Hematopoietic multipotent progenitor cell treated with erythropoietin and hydrocortisone succinate and interleukin-3 and kit ligand, for 4 days (in vitro differentiated cells): ENCODE data around the gene XPA.

Source experiments
- DNase-seq: peaks from one replicate; pipeline ENCODE4 v3.0.0-alpha.2; 2015

The XPA gene

DNA sequence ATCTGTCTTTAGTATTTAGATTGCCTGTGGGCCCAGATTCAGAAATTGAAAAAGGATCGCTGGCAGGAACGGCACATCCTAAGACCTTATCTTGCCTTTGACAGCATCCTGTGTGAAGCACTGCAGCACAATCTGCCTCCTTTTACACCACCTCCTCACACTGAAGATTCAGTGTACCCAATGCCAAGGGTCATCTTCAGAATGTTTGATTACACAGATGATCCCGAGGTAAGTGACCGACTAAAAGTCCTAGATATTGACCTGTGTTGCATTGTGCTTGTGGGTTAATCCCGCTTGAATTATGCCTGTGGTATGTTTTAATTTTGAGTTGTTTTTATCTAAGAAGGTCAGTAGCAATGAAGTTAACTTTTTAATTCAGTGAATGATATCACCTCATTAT is 49.1 kb downstream of the XPA start:
- DNase-seq = no peak

- no peak for DNase-seq
Measured at GRCh38 chr9:97645720-97646119, 51.4 kb downstream of the XPA start.

DNA sequence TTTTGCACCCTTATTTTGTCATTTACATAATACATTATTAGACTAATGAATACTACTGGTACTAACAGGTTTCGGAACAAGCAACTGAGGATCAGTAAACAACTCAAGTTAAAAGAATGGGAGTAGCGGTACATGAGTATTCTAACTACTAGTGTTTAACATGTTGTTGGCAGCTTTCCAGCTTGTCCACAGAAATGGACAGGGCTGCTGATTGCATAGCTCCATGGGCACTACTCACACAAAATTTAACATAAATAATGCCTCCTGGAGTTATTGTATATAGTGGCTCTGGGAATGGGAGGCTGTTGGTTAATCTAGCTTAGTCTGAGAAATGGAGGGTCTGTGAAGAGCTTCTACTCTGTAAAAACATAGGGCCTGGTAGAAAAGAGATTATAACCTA is 56.8 kb downstream of the XPA start:
- no peak for DNase-seq

GRCh38 chr9:97638666-97639065 is 58.5 kb downstream of the XPA start:
- peak; percentile 59 for DNase-seq

DNA sequence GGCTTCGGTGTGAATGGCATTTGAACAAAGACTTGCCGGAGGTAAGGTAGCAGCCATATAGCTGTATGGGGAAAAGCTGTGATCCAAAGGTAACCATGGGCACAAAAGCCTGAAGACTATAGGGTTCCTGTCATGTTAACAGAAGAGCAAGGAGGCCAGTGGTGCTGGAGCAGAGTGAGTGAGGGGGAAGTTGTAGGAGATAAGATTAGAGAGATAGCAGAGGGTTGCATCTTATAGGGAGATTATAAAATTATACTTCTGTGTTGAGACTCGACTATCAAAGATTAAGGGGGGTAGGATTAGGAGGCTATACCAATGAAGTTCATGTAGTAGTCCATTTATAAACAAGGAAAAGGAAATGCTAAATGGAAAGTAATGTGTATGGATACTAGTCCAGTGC is 60.2 kb downstream of the XPA start:
- peak; percentile 43 for DNase-seq

DNA sequence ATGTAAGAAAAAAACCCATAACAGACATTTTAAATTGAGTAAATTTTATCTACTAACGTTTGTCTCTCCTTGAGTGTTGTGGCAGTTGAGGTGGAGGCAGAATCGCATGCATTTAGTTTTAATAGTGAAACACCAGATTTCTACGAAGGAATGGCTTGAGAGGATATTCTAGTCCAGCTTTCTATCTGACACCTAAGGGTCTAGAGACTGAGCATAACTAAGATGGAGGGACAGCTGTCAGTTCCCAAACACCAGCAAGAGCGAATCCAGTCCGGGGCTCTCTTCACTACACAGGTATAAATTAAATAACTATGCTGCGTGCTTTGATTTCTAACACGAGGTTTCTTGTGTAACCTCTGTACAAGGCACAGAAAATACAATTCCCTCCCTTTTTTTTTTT is 62.1 kb downstream of the XPA start:
- DNase-seq = no peak

- DNase-seq = no peak
Measured at GRCh38 chr9:97633859-97634490, 63.2 kb downstream of the XPA start.

- DNase-seq = peak; percentile 99
Measured at GRCh38 chr9:97632985-97633858, 63.9 kb downstream of the XPA start, which contains the start of the genes NCBP1 and TSTD2. NCBP1 (plus strand) TSS chr9:97633821; CDS start chr9:97633882, 61 bp downstream. TSTD2 (minus strand) TSS chr9:97633368; CDS start chr9:97627562, 5,806 bp downstream.

DNA sequence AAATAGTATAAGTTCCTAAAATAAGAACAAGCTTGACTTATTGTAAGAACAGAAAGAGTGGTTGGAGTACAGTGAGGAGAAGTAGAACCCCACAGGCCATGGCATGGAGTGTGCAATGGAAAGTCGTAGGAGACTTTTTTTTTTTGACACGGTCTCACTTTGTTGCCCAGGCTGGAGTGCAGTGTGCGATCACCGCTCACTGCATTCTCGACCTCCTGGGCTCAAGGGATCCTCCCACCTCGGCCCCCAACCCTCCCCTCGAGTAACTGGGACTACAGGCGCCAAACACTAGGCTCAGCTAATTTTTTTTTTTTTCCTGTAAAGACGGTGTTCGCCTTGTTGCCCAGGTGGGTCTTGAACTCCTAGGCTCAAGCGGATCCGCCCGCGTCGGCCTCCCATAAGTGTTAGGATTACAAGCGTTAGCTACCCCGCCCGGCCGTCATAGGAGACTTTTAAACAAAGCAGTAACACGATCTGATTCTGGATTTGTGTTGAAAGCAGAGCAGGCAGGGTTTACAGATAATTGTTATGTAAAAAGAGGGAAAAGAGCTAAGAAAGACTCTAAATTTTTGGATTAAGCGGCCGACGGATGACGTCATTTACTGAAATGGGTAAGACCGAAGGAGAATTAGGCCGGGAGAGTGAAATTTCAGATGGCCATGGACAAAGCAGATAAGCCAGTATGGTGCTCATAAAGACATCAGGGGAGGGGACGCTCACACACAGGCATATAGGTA is 64.7 kb downstream of the XPA start:
- no peak for DNase-seq

DNA sequence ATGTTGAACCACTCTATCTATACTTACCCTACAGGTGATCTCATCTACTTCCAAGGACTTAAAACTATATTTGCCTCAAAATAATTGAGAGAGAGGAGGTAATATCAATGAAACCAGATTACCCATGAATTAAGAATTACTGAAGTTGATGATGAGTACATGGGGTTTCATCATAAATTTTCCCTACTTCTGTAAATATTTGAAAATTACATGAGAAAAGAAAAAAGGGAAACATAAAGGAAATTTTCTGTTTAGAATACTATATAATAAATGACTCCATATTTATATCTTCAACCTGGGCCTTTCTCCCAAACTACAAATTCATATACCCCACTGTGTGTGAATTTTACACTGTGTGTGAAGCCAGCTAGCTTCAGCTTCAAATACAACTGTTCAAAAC is 66.5 kb downstream of the XPA start:
- no peak for DNase-seq

- DNase-seq = no peak
Measured at GRCh38 chr9:97629156-97629555, 68.0 kb downstream of the XPA start.

- no peak for DNase-seq
Measured at GRCh38 chr9:97628668-97629067, 68.5 kb downstream of the XPA start.

DNA sequence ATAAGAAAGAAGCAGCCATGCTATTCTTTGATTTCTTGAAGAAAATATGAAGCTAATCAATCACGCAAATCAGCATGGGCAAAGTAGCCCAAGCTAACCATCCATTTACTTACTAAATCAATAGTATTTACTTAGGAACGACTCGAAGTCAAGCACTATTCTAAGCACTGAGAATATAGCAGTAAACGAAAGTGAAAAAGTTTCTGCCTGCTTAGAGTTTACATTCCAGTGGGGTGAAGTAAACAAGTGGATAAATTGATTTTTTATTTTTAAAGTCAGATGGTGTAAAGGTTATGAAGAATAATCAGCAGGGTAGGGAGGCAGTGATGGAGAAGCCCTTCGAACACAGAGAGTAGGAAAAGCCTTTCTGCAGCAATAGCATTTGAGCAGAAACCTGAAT is 69.5 kb downstream of the XPA start:
- no peak for DNase-seq

DNA sequence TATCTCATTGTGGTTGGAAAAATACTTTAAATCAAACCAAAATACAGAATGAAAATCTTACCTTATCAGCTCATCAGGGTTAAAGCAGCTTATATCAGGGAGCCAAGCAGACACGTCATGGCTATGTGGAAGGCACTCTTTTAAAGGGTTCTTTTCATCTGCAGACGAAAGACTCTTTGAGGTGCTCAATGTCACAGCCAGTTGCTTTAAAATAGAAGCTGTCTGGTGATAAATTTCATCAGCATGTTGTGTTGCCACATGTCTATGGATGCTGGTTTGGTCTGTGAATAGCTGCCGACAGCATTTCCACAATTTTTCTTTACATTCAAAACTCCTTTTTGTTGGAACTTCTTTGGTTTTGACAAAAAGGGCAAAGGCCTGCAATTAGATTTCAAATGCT is 71.5 kb downstream of the XPA start:
- no peak for DNase-seq
